GM12875 (cell line): Measurements from ENCODE around the gene ULBP2.
"Not testable (repeated sequence)": the region's sequence is repeated elsewhere in the genome, so short reads cannot be mapped to it uniquely, and the experiment has no call there.

Experiments used
- H3K4me3 ChIP-seq: one replicate; pipeline ENCODE4 v1.5.1; 2011; ENCODE audit warnings: low read depth, low read length, control low read depth
- TF ChIP-seq, protein P1 (sequence below): IDR thresholded peaks from 2 replicates; pipeline ENCODE4 v1.5.1; 2011; ENCODE audit warnings: low read depth, mild to moderate bottlenecking, control low read depth, inconsistent platforms, low read length, moderate library complexity, borderline replicate concordance; ENCODE audit not compliant: insufficient read depth

The ULBP2 gene

GRCh38 chr6:149967591-149967990 is 25.8 kb downstream of the ULBP2 start:
- H3K4me3 ChIP-seq = no peak overlapping the region
- TF ChIP-seq, protein P1, sequence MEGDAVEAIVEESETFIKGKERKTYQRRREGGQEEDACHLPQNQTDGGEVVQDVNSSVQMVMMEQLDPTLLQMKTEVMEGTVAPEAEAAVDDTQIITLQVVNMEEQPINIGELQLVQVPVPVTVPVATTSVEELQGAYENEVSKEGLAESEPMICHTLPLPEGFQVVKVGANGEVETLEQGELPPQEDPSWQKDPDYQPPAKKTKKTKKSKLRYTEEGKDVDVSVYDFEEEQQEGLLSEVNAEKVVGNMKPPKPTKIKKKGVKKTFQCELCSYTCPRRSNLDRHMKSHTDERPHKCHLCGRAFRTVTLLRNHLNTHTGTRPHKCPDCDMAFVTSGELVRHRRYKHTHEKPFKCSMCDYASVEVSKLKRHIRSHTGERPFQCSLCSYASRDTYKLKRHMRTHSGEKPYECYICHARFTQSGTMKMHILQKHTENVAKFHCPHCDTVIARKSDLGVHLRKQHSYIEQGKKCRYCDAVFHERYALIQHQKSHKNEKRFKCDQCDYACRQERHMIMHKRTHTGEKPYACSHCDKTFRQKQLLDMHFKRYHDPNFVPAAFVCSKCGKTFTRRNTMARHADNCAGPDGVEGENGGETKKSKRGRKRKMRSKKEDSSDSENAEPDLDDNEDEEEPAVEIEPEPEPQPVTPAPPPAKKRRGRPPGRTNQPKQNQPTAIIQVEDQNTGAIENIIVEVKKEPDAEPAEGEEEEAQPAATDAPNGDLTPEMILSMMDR = no peak

GRCh38 chr6:149967999-149968398 is 26.2 kb downstream of the ULBP2 start:
- H3K4me3 ChIP-seq = not testable (repeated sequence)

GRCh38 chr6:149968909-149969308 is 27.1 kb downstream of the ULBP2 start:
- not testable (repeated sequence) for H3K4me3 ChIP-seq

GRCh38 chr6:149969635-149970034 is 27.8 kb downstream of the ULBP2 start:
- TF ChIP-seq, protein P1 = no peak
- no peak overlapping the region for H3K4me3 ChIP-seq

DNA sequence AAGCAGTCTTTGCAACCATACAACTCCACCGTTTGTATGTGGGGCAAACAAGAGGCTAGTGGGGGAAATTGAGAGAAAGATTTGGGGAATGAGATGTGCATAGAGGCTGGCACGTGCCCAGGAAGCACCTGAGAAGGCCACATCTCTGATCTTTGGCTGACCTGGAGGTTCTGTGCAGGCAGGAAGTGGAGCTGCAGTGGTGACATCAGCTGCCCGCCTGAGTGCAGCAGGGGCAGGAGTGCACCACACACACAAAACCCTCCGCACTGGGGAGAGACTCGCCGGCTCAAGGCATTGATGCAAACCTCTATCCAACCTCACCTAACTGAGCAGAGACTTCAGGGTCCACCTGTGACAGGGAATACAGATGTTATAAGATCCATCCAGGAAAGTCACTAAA is 32.6 kb downstream of the ULBP2 start:
- not testable (repeated sequence) for H3K4me3 ChIP-seq

DNA sequence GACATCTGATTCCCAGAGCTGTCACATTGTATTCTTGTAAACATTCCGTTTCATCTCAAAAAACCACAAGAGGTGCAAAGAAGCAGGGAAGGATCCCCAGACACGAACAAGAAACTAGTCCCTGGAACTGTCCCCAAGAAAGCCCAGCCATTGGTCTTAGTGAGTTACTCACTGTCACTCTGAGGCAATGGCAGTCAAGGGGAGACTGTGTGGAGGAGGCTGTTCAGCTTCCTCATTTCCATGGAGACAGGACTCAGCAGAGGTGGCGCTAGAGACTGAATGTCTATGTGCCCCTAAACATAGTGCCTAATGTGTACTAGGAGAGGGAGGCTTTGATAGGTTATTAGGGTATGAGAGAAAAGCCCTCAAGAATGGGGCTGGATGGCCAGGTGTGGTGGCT is 33.0 kb downstream of the ULBP2 start:
- no peak overlapping the region for H3K4me3 ChIP-seq
- TF ChIP-seq, protein P1 = no peak

DNA sequence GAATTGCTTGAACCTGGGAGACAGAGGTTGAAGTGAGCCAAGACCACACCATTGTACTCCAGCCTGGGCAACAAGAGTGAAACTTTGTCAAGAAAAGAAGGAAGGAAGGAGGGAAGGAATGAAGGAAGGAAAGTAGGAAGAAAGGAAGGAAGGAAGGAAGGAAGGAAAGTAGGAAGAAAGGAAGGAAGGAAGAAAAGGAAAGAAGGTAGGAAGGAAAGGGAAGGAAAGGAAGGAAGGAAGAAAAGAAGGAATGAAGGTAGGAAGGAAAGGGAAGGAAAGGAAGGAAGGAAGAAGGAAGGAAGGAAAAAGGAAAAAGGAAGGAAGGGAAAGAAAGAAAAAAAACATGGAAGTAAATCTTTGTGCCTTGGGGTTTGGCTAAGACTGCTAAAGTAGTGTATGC is 33.6 kb downstream of the ULBP2 start:
- H3K4me3 ChIP-seq = no peak overlapping the region
- TF ChIP-seq, protein P1 = no peak

DNA sequence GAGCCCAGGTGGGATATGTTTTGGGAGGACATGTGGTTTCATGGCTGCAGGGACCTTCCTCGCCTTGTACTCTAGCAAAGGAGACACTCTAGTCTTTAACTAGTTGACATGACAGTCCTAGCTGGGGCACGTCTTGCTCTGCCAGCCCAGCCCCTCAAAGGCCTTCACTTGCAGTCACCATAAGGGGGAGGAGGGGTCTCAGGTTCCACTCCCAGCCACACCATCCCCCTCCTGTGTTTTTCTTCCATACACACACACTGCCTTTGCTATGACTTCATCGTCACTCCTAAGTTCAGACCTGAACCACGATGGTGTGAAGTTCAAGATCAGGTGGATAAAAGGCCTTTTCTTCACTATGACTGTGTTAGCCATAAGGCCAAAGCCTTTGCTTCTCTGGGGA is 35.4 kb downstream of the ULBP2 start:
- TF ChIP-seq, protein P1 = no peak
- no peak overlapping the region for H3K4me3 ChIP-seq

- H3K4me3 ChIP-seq = no peak overlapping the region
- TF ChIP-seq, protein P1 = no peak
These were observed 36.8 kb downstream of the ULBP2 start for GRCh38 chr6:149978610-149979009.
